SK-N-SH (cell line): ENCODE data around the gene PRRT1. TPM values are rescaled to one million over a fixed set of nuclear protein-coding genes. Genes with fewer than 3 reads are reported as not detected.

Experiments
- CTCF ChIA-PET: fragments of 300-600, 350-600 bp; formaldehyde crosslinking; extraction: SDS; loops from one replicate; lab custom pipeline; 2021; lab: Yijun Ruan, JAX
- POLR2A ChIA-PET: fragments of 350-600 bp; sonication (Branson Sonifier 250); formaldehyde crosslinking; extraction: SDS; loops from one replicate; lab custom pipeline; 2020; ENCODE audit warnings: antibody characterized with exemption, inconsistent platforms; lab: Yijun Ruan, JAX
- DNase-seq: peaks from one replicate; pipeline ENCODE4 v3.0.0; 2012
- H2AFZ ChIP-seq: fragments of 200-600 bp; sonication (generic); 2 replicates; pipeline ENCODE4 v1.8.1; 2016; ENCODE audit warnings: antibody characterized with exemption, mild to moderate bottlenecking, low read depth
- H3F3A ChIP-seq: fragments of 200-600 bp; sonication (generic); replicated peaks from 2 replicates; pipeline ENCODE3; 2016; ENCODE audit warnings: antibody characterized with exemption, mild to moderate bottlenecking; ENCODE audit not compliant: insufficient read depth
- H3K27ac ChIP-seq, 2 experiments: fragments of 200-500 bp in 1 of 2; fragments of 200-600 bp in 1 of 2; sonication (Bioruptor generic) in 1 of 2; sonication (generic), shearing (Covaris generic) in 1 of 2; 2 replicates each; pipeline versions ENCODE4 v1.5.1 to v1.6.1; 2014 to 2016; ENCODE audit warnings: low read depth in 2 of 2, inconsistent platforms in 1 of 2, low read length in 1 of 2, mild to moderate bottlenecking in 1 of 2, mixed read lengths in 1 of 2
- H3K27me3 ChIP-seq: fragments of 200-600 bp; sonication (generic), shearing (Covaris generic); 2 replicates; pipeline ENCODE4 v1.6.1; 2016; ENCODE audit warnings: mixed run types; ENCODE audit not compliant: insufficient read depth
- H3K36me3 ChIP-seq, 2 experiments: fragments of 200-500 bp in 1 of 2; fragments of 200-600 bp in 1 of 2; sonication (Bioruptor generic) in 1 of 2; sonication (generic) in 1 of 2; replicated peaks in 1 of 2; 2 replicates each; pipeline versions ENCODE3 to v1.5.1; 2014 to 2016; ENCODE audit warnings: low read length in 1 of 2, mild to moderate bottlenecking in 1 of 2; ENCODE audit not compliant: insufficient read depth in 2 of 2, control insufficient read depth in 1 of 2
- H3K4me1 ChIP-seq, 2 experiments: fragments of 200-500 bp in 1 of 2; fragments of 200-600 bp in 1 of 2; sonication (Bioruptor generic) in 1 of 2; sonication (generic), shearing (Covaris generic) in 1 of 2; 2 replicates each; pipeline versions ENCODE4 v1.5.1 to v1.6.1; 2014 to 2016; ENCODE audit warnings: low read depth in 1 of 2, low read length in 1 of 2, mixed run types in 1 of 2; ENCODE audit not compliant: insufficient read depth in 2 of 2, control insufficient read depth in 1 of 2
- H3K4me2 ChIP-seq: fragments of 200-600 bp; sonication (generic), shearing (Covaris generic); 2 replicates; pipeline ENCODE4 v1.6.1; 2017; ENCODE audit warnings: mixed run types
- H3K4me3 ChIP-seq, 2 experiments: fragments of 200-500 bp in 1 of 2; fragments of 200-600 bp in 1 of 2; sonication (Bioruptor generic) in 1 of 2; sonication (generic), shearing (Covaris generic) in 1 of 2; 2 replicates each; pipeline versions ENCODE4 v1.5.1 to v1.8.1; 2014 to 2016; ENCODE audit warnings: low read depth in 2 of 2, inconsistent platforms in 1 of 2, low read length in 1 of 2, mild to moderate bottlenecking in 1 of 2, mixed read lengths in 1 of 2, moderate library complexity in 1 of 2
- H3K79me2 ChIP-seq: fragments of 200-600 bp; sonication (generic); 2 replicates; pipeline ENCODE4 v1.8.1; 2017; ENCODE audit warnings: mild to moderate bottlenecking; ENCODE audit not compliant: insufficient read depth
- H3K9ac ChIP-seq: fragments of 200-600 bp; sonication (generic); 2 replicates; pipeline ENCODE4 v1.6.1; 2017; ENCODE audit warnings: mixed run types
- H3K9me2 ChIP-seq: fragments of 200-600 bp; sonication (generic); 2 replicates; pipeline ENCODE4 v1.6.1; 2017; ENCODE audit warnings: mixed run types
- H3K9me3 ChIP-seq: fragments of 200-600 bp; sonication (generic); 2 replicates; pipeline ENCODE4 v1.6.1; 2017; ENCODE audit warnings: mixed run types, mild to moderate bottlenecking, moderate library complexity
- H4K20me1 ChIP-seq: fragments of 200-600 bp; sonication (generic); 2 replicates; pipeline ENCODE4 v1.6.1; 2017; ENCODE audit warnings: mild to moderate bottlenecking, mixed run types; ENCODE audit not compliant: insufficient read depth
- CHD2 ChIP-seq: fragments of 150-350 bp; IDR thresholded peaks from 2 replicates; pipeline ENCODE4 v1.6.1; 2018; ENCODE audit warnings: low read length; ENCODE audit not compliant: partially characterized antibody
- EZH2phosphoT487 ChIP-seq: fragments of 200-600 bp; sonication (generic); IDR thresholded peaks from 2 replicates; pipeline ENCODE4 v1.6.1; 2017; ENCODE audit warnings: low read depth, mixed run types, mild to moderate bottlenecking, antibody characterized with exemption, moderate library complexity, borderline replicate concordance
- FOSL2 ChIP-seq: IDR thresholded peaks from 2 replicates; pipeline ENCODE4 v1.4.0; 2012; ENCODE audit warnings: low read depth, mild to moderate bottlenecking, moderate library complexity, borderline replicate concordance
- FOXJ3 ChIP-seq: sonication (generic); formaldehyde crosslinking; IDR thresholded peaks from 2 replicates; pipeline ENCODE4 v1.5.1; 2020; ENCODE audit warnings: mild to moderate bottlenecking, missing genetic modification reagents
- GABPA ChIP-seq: IDR thresholded peaks from 2 replicates; pipeline ENCODE4 v1.4.0; 2012; ENCODE audit warnings: low read depth, mild to moderate bottlenecking
- MEF2A ChIP-seq: IDR thresholded peaks from 2 replicates; pipeline ENCODE4 v1.4.0; 2012; ENCODE audit warnings: low read depth, borderline replicate concordance
- NFIC ChIP-seq: IDR thresholded peaks from 2 replicates; pipeline ENCODE4 v1.4.0; 2012; ENCODE audit warnings: borderline replicate concordance
- NRF1 ChIP-seq: IDR thresholded peaks from 2 replicates; pipeline ENCODE4 v1.6.1; 2012; ENCODE audit warnings: low read depth, mild to moderate bottlenecking, low read length
- RCOR1 ChIP-seq: fragments of 150-350 bp; IDR thresholded peaks from 2 replicates; pipeline ENCODE4 v1.6.1; 2017; ENCODE audit warnings: antibody characterized with exemption, low read length
- RFX5 ChIP-seq: IDR thresholded peaks from 2 replicates; pipeline ENCODE4 v1.6.1; 2012; ENCODE audit warnings: mild to moderate bottlenecking, improper control_type of control experiment, low read length
- TAF1 ChIP-seq: IDR thresholded peaks from 2 replicates; pipeline ENCODE4 v1.6.1; 2012; ENCODE audit warnings: low read depth, mild to moderate bottlenecking, low read length, moderate library complexity, borderline replicate concordance
- TCF12 ChIP-seq: IDR thresholded peaks from 2 replicates; pipeline ENCODE4 v1.4.0; 2012
- TEAD4 ChIP-seq: IDR thresholded peaks from 2 replicates; pipeline ENCODE4 v1.4.0; 2012; ENCODE audit warnings: mild to moderate bottlenecking, borderline replicate concordance; ENCODE audit not compliant: insufficient read depth
- YY1 ChIP-seq: IDR thresholded peaks from 2 replicates; pipeline ENCODE4 v1.4.0; 2012; ENCODE audit warnings: low read depth, mild to moderate bottlenecking
- WGBS: methylation state at CpG from one replicate; pipeline ENCODE4 v1.1.6; 2017; ENCODE audit warnings: low lambda C conversion rate; 5-methylcytosine and 5-hydroxymethylcytosine counted together
- polyA plus RNA-seq, 3 experiments: library from polyadenylated mRNA; depleted of rRNA; stranded (reverse); fragments of >200 nt; gene quantifications; 2 replicates each; pipeline ENCODE4 v1.2.3, GENCODE V29; 2012
- TF ChIP-seq, protein P1 (sequence below): IDR thresholded peaks from 2 replicates; pipeline ENCODE4 v1.4.0; 2012; ENCODE audit warnings: low read depth
- TF ChIP-seq, protein P2 (sequence below): IDR thresholded peaks from 2 replicates; pipeline ENCODE4 v1.4.0; 2012; ENCODE audit warnings: low read depth, borderline replicate concordance
- TF ChIP-seq, protein P3 (sequence below): IDR thresholded peaks from 2 replicates; pipeline ENCODE4 v1.4.0; 2012; ENCODE audit warnings: low read depth, borderline replicate concordance
- TF ChIP-seq, protein P4 (sequence below): fragments of 150-350 bp; IDR thresholded peaks from 2 replicates; pipeline ENCODE4 v1.6.1; 2017; ENCODE audit warnings: antibody characterized with exemption, low read length, low read depth, borderline replicate concordance
- TF ChIP-seq, protein P5 (sequence below): fragments of 150-350 bp; IDR thresholded peaks from 2 replicates; pipeline ENCODE4 v1.6.1; 2016; ENCODE audit warnings: mild to moderate bottlenecking, low read depth, low read length

Gene PRRT1
- polyA plus RNA-seq, 1 of the 3 experiments (the other 2 are of a cell fraction), result 1.5 TPM

DNA sequence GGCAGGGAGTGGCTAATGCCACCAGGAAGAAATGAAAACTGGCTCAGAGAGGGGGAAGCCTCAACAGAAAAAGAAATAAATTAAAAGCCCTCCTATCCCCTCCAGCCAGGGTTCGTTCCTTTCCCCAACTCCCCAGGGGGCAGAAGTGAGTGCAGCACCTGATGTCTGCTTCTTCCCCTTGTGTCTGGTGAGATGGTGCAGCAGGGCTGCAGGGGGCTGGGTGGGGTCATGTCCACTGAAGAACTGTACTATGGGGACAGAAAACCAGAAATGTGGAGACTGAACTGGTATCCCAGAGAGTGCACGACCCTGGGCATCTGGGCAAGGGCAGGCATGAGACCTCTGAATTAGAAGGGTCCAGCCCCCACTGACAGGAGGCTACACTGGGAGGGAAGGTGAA, 16.6 kb upstream of the PRRT1 start (continued):
- TF ChIP-seq, protein P1, sequence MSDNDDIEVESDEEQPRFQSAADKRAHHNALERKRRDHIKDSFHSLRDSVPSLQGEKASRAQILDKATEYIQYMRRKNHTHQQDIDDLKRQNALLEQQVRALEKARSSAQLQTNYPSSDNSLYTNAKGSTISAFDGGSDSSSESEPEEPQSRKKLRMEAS, result no peak
- no peak for TF ChIP-seq FOXJ3 (CRISPR knock-in tag)
- TF ChIP-seq, protein P2, sequence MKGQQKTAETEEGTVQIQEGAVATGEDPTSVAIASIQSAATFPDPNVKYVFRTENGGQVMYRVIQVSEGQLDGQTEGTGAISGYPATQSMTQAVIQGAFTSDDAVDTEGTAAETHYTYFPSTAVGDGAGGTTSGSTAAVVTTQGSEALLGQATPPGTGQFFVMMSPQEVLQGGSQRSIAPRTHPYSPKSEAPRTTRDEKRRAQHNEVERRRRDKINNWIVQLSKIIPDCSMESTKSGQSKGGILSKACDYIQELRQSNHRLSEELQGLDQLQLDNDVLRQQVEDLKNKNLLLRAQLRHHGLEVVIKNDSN, result no peak
- TF ChIP-seq, protein P3, sequence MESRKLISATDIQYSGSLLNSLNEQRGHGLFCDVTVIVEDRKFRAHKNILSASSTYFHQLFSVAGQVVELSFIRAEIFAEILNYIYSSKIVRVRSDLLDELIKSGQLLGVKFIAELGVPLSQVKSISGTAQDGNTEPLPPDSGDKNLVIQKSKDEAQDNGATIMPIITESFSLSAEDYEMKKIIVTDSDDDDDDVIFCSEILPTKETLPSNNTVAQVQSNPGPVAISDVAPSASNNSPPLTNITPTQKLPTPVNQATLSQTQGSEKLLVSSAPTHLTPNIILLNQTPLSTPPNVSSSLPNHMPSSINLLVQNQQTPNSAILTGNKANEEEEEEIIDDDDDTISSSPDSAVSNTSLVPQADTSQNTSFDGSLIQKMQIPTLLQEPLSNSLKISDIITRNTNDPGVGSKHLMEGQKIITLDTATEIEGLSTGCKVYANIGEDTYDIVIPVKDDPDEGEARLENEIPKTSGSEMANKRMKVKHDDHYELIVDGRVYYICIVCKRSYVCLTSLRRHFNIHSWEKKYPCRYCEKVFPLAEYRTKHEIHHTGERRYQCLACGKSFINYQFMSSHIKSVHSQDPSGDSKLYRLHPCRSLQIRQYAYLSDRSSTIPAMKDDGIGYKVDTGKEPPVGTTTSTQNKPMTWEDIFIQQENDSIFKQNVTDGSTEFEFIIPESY, result no peak
- TF ChIP-seq TCF12, result no peak
- no peak for TF ChIP-seq TAF1
- no peak for TF ChIP-seq GABPA
- no peak for TF ChIP-seq EZH2phosphoT487
- TF ChIP-seq TEAD4, result no peak
- TF ChIP-seq MEF2A, result no peak
- TF ChIP-seq CHD2, result no peak

DNA sequence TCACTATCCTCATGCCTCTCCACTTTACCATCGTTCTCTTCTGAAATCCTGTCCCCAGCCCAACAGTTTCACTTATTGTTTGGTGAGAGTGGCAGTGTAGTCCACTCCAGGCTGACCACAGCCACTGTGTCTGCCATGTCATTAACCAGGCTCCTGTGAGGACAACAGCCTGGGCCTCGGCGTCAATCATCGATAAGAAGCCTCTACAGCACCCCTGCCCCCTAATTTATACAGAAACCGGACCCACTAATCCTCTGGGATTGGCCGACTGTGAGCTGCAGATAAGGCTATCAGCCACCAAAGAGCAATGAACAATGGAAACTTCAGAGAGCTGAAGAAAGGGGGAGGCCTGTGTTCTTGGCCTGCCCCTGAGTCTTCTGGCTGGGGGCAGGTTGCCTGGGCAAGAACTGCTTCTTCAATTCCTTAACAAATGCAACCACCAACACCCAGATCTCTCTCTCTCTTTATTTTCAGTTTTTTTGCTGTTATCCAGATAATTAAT, 16.1 kb upstream of the PRRT1 start:
- H3K4me3 ChIP-seq, result no peak overlapping the region
- CTCF ChIA-PET, result interaction anchor here (1.2 kb wide), 1 partner anchor 49 kb away, joined by 3 read pairs; no protein-coding TSS in a partner anchor
- H3K4me2 ChIP-seq, result no peak overlapping the region
- H3K36me3 ChIP-seq, result peaks cover 9 to 36% of the 10 kb centered on the region in 2 experiments
- no peak overlapping the region for H3K27ac ChIP-seq
- no peak for DNase-seq
- no peak overlapping the region for H2AFZ ChIP-seq
- peaks cover 13% of the 10 kb centered on the region for H3K79me2 ChIP-seq
- peaks cover 0 to 1% of the 10 kb centered on the region in 2 experiments; a peak in 1 of 4 replicates for H3K4me1 ChIP-seq
- no peaks in the 10 kb centered on the region for H3K27me3 ChIP-seq
- H4K20me1 ChIP-seq, result no peaks in the 10 kb centered on the region
- TF ChIP-seq RFX5 (no peak), NFIC (no peak), RCOR1 (no peak), TCF12 (no peak), MEF2A (no peak), FOSL2 (no peak), YY1 (no peak), GABPA (no peak), TAF1 (no peak), NRF1 (no peak), CHD2 (no peak)
- TF ChIP-seq, protein P3, result no peak
- TF ChIP-seq, protein P2, result no peak
- TF ChIP-seq, protein P4, sequence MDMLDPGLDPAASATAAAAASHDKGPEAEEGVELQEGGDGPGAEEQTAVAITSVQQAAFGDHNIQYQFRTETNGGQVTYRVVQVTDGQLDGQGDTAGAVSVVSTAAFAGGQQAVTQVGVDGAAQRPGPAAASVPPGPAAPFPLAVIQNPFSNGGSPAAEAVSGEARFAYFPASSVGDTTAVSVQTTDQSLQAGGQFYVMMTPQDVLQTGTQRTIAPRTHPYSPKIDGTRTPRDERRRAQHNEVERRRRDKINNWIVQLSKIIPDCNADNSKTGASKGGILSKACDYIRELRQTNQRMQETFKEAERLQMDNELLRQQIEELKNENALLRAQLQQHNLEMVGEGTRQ, result no peak
- TF ChIP-seq, protein P1, result no peak
- TF ChIP-seq, protein P5, sequence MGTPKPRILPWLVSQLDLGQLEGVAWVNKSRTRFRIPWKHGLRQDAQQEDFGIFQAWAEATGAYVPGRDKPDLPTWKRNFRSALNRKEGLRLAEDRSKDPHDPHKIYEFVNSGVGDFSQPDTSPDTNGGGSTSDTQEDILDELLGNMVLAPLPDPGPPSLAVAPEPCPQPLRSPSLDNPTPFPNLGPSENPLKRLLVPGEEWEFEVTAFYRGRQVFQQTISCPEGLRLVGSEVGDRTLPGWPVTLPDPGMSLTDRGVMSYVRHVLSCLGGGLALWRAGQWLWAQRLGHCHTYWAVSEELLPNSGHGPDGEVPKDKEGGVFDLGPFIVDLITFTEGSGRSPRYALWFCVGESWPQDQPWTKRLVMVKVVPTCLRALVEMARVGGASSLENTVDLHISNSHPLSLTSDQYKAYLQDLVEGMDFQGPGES, result no peak
- WGBS, result 91% methylated on average over 6 of the region's 6 CpGs
- H3K9me2 ChIP-seq, result no peaks in the 10 kb centered on the region
- no peaks in the 10 kb centered on the region for H3K9me3 ChIP-seq
- POLR2A ChIA-PET, result no interaction called here
- H3K9ac ChIP-seq, result no peak overlapping the region
- H3F3A ChIP-seq, result peaks cover 2% of the 10 kb centered on the region
